HL-60 (cell line): ENCODE measurements around the gene GRM8.

Source experiments
- DNase-seq, 2 experiments: peaks; one replicate each; pipeline ENCODE4 v3.0.0-alpha.2; 2010 to 2020; ENCODE audit warnings: low read depth in 1 of 2, low spot score in 1 of 2
- H3K27ac ChIP-seq: fragments of 250-450 bp; sonication (Bioruptor Pico); replicated peaks from 2 replicates; pipeline ENCODE4 v1.5.1; 2020; ENCODE audit warnings: mild to moderate bottlenecking, moderate library complexity
- H3K27me3 ChIP-seq: fragments of 250-450 bp; sonication (Bioruptor Pico); 2 replicates; pipeline ENCODE4 v1.5.1; 2021; ENCODE audit warnings: mild to moderate bottlenecking, moderate library complexity; ENCODE audit not compliant: insufficient read depth, poor library complexity, severe bottlenecking
- H3K4me3 ChIP-seq: replicated peaks from 2 replicates; pipeline ENCODE4 v1.5.1; 2011; ENCODE audit warnings: mild to moderate bottlenecking, control low read depth, low read length; ENCODE audit not compliant: insufficient read depth
- GABPA ChIP-seq: IDR thresholded peaks from 2 replicates; pipeline ENCODE4 v1.6.1; 2012; ENCODE audit warnings: low read depth
- POLR2AphosphoS5 ChIP-seq: IDR thresholded peaks from 2 replicates; pipeline ENCODE4 v1.6.1; 2012; ENCODE audit warnings: low read depth
- REST ChIP-seq: IDR thresholded peaks from 2 replicates; pipeline ENCODE4 v1.6.1; 2012; ENCODE audit warnings: low read depth; ENCODE audit not compliant: insufficient replicate concordance
- SPI1 ChIP-seq: IDR thresholded peaks from 2 replicates; pipeline ENCODE4 v1.6.1; 2012; ENCODE audit warnings: low read depth, mild to moderate bottlenecking, borderline replicate concordance
- TF ChIP-seq, protein P1 (sequence below): IDR thresholded peaks from one replicate; pipeline ENCODE4 v1.5.1; 2011; ENCODE audit warnings: low read length, control low read depth, inconsistent platforms; ENCODE audit not compliant: insufficient read depth

GRM8 gene

DNA sequence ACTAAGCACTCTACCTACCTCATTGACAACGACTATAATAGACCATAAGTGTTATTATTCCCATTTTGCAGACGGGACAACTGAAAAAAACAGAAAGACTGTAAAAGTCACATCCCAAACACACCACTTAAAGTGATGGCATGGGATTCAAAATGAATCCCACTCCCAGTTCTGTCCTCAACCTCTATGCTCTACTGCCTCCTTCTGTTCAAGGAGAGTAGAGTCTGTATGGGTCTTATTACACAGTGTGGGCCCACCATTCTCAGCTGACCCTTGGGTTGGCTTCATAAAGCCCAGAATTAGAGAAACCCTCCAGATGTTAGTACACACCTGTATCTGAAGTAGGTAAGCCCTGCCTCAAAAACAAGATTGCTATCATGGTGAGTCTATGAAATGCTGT, 102.2 kb downstream of the GRM8 start:
- TF ChIP-seq REST, result no peak
- no peak for TF ChIP-seq POLR2AphosphoS5
- TF ChIP-seq, protein P1, sequence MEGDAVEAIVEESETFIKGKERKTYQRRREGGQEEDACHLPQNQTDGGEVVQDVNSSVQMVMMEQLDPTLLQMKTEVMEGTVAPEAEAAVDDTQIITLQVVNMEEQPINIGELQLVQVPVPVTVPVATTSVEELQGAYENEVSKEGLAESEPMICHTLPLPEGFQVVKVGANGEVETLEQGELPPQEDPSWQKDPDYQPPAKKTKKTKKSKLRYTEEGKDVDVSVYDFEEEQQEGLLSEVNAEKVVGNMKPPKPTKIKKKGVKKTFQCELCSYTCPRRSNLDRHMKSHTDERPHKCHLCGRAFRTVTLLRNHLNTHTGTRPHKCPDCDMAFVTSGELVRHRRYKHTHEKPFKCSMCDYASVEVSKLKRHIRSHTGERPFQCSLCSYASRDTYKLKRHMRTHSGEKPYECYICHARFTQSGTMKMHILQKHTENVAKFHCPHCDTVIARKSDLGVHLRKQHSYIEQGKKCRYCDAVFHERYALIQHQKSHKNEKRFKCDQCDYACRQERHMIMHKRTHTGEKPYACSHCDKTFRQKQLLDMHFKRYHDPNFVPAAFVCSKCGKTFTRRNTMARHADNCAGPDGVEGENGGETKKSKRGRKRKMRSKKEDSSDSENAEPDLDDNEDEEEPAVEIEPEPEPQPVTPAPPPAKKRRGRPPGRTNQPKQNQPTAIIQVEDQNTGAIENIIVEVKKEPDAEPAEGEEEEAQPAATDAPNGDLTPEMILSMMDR, result no peak
- TF ChIP-seq GABPA, result no peak
- no peak for TF ChIP-seq SPI1
- H3K27ac ChIP-seq, result no peak overlapping the region
- no peak overlapping the region for H3K4me3 ChIP-seq
- no peaks in the 10 kb centered on the region for H3K27me3 ChIP-seq
- no peak for DNase-seq

GRCh38 chr7:127146746-127147536, 105.8 kb downstream of the GRM8 start:
- DNase-seq, result no peak
- Histone ChIP-seq H3K27me3 (peaks cover 3% of the 10 kb centered on the region), H3K27ac (no peak overlapping the region), H3K4me3 (no peak overlapping the region)
- TF ChIP-seq POLR2AphosphoS5, result no peak
- no peak for TF ChIP-seq REST
- no peak for TF ChIP-seq SPI1
- TF ChIP-seq GABPA, result no peak
- TF ChIP-seq, protein P1, result no peak

DNA sequence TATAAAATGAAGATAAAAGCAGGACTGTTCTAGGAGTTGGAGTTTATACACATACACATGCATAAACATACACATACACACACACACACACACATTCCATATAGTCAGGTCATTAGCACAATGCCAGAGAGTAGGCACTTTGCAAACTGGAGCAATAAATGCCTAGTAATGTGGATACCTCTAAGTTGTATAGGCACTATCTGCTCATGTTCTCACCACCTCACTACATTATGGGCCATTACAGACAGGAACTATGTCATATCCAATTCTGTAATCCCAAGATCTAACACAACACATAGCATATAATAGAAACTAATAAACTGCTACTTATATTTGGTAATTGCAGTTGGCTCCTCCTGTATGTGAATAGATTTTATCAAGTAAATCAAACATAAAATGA, 115.6 kb downstream of the GRM8 start:
- DNase-seq, result no peak
- no peak overlapping the region for H3K4me3 ChIP-seq
- no peak overlapping the region for H3K27ac ChIP-seq
- TF ChIP-seq GABPA, result no peak
- no peak for TF ChIP-seq REST
- TF ChIP-seq SPI1, result no peak
- TF ChIP-seq POLR2AphosphoS5, result no peak
- TF ChIP-seq, protein P1, result no peak
- peaks cover 2% of the 10 kb centered on the region for H3K27me3 ChIP-seq
